GM21423 (cell line): ENCODE measurements around the gene UBE3C.
"Not testable (repeated sequence)": the region's sequence is repeated elsewhere in the genome, so short reads cannot be mapped to it uniquely, and the experiment has no call there.

Source experiments
- ATAC-seq: cut with Tn5 transposase; IDR thresholded peaks from one replicate; pipeline ENCODE4 v1.9.1; 2021; ENCODE audit warnings: mild to moderate bottlenecking, moderate library complexity; ENCODE audit not compliant: unreplicated experiment

The UBE3C gene

DNA sequence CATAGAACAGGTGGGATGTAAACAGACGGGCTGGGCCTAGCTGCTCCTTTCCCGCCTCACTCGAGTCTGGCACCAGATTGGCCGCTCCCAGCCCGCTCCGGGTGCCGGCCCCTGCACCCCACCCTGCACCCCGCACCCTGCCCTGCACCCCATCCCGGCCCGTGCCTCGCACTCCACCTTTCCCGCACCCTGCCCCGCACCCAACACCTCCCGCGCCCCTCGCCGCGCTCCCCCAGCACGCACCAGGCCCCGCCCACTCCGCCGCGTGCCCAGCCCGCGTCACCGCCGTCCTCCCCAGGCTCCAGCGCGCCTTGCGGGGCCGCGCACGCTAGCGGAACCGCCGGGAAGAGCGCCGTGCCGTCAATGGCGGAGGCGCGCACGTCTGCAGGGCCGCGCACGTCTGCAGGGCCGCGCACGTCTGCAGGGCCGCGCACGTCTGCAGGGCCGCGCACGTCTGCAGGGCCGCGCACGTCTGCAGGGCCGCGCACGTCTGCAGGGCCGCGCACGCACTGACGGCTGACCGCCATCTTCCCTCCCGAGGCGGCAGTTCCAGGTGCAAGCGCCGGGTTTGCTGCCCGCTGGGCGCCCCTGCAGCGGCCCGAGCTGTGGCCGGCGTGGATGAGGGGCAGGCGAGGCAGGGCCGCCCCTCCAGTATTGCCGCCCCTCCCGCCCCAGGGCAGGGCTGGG lies at the start of gene UBE3C:
UBE3C (plus strand) TSS at position 503 of the 687 bp plus-strand sequence. CDS start 347 bp downstream, outside the sequence.
- ATAC-seq: peak; percentile 83

DNA sequence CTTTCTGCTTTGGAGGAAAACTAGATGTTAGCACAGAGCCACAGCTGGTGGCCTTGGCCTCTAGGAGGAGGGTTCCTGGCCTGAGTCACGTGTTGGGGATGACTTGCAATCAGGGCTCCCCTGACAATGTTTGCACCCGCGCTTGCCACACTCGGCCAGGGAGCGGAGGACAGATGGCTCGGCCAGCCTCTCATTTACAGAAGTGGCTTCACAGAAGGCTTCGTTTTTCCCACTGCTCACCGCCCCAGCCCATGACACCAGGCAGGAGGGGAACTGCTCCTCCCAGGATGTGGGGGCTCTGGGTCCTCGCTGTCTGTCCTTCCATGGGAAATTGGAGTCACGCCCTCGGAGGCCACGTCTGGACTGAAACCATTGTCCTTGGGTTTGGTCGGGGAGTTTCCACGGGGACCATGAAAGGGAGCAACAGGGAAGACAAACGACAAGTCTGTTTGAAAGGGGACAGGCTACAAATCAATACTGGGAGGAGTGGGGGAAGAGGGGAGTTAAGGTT lies 49.6 kb upstream of the UBE3C start:
- no peak for ATAC-seq

DNA sequence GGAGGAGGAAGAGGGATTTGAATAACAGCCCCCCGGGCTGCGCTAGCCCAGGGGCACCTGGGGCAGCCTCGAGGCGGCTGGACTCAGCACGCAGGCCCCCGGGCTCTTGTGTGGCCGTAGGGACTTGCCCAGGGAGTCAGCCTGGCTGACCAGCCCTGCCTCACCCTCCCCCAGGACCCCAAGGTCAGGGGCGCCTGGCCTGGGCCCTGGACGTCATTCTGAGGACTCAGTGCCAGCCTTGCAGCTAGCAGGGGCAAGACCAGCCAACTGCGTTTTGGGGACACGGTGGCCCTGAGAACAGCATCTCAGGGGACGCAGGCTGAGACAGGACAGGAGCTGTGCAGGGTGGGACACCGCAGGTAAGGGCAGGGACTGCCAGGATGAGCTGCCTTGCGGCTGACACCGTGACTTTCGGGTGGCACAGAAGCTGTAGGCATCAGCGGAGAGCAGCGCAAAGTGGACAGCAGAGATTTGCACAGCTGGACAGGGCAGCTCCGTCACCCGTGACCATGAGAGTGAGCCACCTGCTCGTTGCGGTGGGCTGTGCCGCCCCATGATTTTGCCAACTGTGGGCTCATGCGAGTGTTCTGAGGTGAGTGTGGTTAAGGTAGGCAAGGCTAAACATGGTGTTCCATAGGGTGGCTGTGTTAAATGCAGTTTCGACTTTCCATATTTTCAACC lies 48.1 kb upstream of the UBE3C start:
- no peak for ATAC-seq

DNA sequence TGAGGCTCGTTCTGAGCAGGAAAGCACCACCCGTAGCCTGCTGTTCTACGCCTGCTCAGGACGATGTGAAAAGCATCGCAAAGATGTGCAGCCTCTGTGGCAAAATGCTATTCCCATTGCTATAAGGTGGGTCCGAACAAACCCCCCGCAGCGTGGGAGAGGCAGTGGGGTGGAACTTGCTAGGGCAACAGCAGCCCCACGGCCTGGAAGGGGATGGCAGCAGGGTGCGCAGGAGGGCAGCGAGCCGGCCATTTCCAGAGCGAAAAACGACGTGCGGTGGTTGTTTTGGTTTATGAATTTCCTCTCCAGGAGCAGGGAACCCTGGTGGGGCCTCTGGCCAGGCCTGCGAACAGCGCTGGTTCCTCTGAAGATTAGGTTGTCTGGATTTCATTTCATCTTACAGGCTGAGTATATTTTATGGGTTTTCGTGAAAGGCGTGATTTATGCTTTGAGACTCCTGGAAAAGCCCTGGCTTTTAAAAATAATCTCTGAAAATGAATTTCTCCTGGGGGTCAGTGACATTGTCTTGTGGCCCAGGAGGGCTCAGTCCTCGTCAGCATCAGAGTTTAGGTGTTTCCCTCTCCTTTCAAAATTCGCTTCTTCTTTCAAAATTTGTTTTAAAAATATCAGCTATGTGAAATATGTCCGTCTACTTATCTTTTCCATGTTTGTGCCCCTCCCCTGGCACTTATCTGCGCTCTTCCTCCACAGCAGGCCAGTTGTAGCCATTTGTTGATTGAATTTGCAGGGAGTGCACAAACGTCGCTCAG lies 42.3 kb upstream of the UBE3C start:
- no peak for ATAC-seq

DNA sequence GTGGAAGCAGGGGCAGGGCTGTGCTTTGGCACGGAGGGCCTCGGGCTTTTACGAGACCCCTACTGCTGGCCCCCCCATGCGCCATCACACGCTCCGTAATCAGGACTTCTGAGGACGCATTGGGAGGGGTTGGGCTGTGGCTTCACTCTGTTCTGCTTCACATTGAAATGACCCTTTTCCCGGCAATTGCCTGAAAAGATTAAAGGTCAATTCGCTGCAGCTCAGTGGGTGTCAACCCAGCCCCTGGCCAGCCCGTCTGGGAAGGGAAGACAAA lies 41.7 kb upstream of the UBE3C start:
- ATAC-seq: no peak

DNA sequence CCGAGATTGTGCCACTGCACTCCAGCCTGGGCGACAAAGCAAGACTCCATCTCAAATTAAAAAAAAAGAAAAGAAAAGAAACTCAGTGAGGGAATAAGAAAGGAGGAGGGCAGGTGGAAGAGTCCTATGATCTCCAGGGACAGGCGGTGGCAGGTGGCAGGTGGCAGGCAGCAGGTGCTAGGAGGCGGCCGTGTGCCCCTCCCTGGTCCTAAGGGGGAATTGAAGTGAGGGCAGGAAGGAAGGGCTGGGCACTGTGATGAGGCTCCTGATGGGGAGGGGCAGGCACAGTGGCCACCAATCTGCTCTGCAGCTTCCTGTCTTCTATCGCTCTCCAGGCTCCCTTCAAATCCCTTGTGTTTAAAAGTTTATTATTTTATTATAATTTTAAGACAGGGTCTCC lies 41.2 kb upstream of the UBE3C start:
- no peak for ATAC-seq

DNA sequence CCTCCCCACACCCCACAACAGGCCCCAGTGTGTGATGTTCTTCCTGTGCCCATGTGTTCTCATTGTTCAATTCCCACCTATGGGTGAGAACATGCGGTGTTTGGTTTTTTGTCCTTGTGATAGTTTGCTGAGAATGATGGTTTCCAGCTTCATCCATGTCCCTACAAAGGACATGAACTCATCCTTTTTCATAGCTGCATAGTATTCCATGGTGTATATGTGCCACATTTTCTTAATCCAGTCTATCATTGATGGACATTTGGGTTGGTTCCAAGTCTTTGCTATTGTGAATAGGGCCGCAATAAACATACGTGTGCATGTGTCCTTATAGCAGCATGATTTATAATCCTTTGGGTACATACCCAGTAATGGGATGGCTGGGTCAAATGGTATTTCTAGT lies 38.7 kb upstream of the UBE3C start:
- ATAC-seq: not testable (repeated sequence)

DNA sequence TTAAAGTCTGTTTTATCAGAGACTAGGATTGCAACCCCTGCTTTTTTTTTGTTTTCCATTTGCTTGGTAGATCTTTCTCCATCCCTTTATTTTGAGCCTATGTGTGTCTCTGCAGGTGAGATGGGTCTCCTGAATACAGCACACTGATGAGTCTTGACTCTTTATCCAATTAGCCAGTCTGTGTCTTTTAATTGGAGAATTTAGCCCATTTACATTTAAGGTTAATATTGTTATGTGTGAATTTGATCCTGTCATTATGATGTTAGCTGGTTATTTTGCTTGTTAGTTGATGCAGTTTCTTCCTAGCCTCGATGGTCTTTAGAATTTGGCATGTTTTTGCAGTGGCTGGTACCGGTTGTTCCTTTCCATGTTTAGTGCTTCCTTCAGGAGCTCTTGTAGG lies 35.1 kb upstream of the UBE3C start:
- ATAC-seq: not testable (repeated sequence)

DNA sequence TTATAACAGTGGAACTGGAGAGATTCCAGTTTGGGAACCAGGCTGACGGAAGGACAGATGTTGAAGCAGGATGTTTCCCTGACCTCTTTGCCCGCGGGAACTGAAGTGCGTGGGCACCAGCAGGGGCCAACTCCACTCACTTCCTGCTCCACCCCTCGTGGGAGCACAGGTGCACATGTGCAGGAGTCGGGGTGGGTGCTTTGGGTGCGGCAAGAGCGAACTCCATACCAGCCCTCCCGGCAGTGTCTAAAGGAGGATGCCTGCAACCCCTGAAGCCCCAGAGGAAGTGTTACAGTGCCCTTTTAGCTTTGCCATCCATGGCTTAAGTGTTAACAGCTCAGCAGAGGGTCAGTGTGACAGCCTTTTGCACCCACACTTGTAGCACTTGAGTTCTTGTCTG lies 27.4 kb upstream of the UBE3C start:
- no peak for ATAC-seq

DNA sequence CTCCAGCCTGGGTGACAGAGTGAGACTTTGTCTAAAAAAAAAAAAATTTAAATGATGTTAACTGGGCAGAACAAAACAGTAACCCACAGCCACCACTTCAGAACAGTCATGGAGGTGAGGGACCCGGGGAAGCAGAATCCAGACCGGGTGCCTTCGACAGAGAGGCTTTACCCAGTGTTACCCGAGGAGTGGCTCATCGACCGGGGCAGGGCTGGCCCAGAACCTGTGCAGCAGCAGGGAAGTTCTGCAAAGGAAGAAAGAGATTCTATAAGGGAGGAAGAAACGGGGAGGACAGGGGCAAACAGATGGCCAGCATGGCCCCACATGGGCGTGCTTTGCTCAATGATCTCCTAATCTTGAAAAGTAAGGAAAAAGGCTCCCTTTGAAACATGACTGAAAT lies 26.0 kb upstream of the UBE3C start:
- ATAC-seq: no peak

DNA sequence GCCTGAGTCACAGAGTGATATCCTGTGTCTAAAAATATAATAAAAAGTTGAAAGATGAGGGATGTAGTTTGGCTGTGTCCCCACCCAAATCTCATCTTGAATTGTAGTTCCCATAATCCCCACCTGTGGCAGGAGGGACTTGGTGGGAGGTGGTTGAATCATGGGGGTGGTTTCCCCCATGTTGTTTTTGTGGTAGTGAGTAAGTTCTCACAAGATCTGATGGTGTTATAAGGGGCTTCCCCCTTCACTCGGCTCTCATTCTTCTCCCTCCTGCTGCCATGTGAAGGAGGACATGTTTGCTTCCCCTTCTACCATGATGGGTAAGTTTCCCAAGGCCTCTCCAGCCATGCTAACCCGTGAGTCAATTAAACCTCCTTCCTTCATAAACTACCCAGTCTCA lies 25.1 kb upstream of the UBE3C start:
- ATAC-seq: no peak

DNA sequence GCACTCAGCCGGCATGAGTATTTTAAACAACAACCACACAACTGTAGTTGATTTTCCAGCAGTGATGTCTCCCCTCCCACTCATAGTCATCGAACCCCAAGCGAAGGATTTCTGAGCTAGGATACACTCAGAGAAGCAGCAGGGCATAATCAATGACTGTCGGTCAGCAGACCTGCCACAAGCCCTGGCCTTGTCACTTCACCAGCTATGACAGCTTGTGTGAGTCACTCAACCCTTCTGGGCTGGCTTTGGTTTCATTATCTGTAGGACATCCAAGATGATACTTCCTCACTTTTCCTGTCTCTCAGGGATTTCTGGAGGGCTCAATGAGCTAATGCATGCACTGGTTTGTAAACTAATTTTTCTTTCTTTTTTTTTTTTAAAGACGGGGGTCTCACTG lies 22.0 kb upstream of the UBE3C start:
- ATAC-seq: no peak

DNA sequence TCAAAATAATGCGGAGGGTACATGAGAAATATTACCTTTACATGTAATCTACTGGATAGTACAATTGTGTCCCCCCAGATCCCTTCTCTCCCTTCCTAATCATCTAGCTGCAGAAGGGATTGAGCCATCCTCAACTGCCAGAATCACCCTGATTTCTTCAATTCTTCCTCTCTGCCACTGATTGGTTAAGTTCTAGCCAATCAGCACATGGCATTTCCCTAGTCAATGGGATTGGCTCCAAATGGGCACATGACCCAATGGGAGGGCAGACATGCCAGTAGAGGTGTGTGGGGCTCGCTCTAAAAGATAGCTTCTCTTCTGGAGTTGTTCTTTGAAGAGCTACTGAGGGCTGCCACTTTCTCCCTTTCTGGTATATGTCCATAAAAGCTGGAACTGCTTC lies 20.9 kb upstream of the UBE3C start:
- ATAC-seq: no peak

DNA sequence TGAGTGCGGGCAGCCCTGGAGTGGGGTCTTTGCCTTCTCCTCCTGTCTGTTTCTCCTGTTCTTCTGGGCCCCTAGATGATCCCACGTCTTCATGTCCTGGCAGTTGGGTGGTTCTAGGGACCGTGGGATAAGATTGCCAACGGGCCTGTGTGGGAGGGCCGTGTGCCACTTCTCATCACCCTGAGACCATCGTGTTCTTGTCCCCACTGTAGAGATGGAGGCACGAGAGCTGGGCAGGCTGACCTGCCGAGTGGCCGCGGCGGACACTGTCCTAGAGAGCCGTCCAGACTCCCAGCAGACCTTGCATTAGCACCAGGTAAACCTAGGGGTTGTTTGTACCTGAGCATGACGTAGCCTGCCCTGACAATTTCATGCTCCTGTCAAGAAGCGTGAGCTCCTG lies 18.5 kb upstream of the UBE3C start:
- no peak for ATAC-seq

DNA sequence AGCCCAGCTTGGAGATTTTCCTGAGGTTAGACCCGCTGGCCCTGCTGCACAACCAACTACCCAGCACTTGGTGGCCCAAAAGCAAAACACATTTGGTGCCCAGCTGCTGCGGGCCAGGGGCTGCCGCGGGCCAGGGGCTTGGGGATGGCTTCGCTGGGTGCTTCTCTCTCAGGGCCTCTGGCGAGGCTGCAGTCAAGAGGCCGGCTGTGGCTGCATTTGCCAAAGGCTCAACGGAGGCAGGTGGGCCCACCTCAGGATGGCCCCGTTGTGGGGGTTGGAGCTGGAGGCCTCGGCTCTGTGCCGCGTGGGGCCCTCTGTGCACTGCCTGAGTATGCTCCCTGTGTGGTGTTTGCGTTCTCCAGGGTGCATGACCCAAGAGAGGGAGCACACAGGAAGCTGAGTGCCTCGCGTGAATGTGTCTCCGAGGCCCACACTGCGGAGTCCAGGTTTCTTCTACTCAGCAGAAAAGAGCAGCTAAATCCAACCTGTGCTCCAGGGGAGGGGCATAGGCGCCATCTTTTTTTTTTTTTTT lies 17.5 kb upstream of the UBE3C start:
- ATAC-seq: no peak

DNA sequence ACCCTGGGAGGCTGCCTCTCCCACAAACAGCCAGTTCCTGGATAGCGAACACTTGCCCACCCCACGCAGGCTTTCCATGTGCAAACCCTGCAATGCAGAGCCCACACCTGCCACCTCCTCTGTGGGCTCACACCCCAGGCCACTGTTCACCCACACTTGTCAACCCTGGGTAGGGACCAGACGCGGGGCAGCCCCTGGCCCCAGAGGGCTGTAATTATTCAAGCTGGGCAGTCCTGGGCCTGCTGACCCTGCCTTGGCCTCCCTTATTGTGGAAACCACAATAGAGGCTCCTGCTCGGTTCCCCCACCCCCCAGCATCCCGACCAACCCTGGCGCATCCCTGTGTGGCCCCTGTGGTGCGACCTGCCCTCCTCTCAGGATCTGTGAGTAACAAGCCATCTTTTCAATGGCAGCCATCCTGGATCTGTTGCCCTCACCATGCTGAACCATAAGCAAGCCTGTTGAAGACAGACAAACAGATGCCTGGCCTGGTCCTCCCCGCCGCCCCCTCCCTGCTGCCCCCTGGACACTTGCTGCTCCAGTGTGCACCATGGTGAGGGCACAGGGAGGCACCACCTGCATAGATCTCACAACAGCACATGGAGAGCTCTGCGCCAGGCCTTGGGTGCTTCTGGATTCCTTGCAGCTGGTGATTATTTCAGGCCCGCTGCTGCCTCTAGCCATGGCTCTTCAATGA lies 15.8 kb upstream of the UBE3C start:
- no peak for ATAC-seq

DNA sequence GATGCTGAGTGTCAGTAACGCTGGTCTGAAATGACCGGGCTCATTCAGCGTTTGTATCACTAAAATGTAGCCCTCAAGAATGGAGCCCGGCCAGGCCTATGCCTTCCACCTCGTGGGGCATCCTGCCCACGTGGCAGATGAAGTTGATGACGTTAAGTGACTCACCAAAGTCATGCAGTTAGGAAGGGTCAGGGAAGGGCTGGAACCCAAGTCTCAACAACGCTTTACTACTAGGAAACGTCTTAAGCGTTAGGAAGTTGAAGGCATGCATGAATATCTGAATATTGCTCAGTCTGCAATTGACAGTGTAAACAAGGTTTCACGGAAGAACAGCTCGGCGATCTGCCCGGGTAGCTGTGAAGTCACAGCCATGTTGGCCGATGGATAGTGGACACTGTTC lies 14.0 kb upstream of the UBE3C start:
- ATAC-seq: no peak

DNA sequence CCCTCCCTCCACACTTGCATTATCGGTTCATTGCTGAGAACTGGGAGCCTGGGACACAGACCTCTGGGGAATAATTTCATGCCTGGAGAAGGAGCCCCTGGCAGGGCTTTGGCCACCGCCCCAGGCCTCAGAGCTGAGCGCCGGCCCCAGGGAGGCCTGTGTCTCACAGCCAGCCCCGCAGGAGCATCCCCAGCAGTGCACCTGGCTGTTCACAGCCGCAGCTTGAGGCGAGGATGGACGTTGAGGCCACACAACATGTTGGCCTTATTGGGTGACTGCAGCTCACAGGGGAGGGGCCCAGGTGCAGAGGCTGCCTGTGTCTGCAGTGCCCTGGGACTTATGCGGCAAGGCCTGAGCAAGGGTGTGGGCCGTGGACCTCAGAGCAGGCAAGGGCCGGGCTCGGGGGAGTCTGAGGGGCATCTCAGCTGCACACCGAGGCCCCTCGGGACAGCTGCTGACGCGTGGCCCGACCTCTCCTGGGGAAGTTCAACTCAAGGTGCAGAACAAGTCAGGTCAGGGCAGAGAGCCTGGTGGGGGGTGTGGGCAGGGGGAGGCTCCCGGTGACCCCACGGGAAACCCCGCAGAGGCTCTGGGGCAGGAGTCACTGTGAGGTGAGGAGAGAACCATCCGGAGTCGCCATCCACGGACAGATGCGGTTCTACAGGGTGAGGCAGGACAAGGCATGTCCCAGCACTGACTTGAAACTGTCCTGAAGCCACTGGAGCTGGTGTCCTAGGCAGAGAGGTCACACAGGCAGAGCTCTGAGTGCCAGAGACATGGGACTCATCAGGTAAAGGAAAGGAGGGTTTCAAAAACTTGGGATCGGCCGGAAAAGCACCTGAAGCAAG lies 13.1 kb upstream of the UBE3C start:
- no peak for ATAC-seq

DNA sequence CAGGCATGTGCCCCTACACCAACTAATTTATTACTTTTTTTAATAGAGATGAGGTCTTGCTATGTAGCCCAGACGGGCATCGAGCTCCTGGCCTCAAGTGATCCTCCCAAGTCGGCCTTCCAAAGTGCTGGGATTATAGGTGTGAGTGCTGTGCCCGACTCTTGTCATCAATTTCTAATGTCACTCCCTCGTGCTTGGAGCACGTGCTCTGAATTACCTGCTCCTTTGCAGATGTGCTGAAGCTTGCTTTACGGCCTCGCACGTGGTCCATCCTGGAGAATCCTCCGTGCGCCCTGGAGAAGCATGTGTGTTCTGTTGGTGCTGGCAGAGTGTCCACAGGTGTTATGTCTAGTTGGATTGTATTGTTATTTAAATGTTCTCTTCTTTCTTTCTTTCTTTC lies 11.8 kb upstream of the UBE3C start:
- ATAC-seq: no peak

DNA sequence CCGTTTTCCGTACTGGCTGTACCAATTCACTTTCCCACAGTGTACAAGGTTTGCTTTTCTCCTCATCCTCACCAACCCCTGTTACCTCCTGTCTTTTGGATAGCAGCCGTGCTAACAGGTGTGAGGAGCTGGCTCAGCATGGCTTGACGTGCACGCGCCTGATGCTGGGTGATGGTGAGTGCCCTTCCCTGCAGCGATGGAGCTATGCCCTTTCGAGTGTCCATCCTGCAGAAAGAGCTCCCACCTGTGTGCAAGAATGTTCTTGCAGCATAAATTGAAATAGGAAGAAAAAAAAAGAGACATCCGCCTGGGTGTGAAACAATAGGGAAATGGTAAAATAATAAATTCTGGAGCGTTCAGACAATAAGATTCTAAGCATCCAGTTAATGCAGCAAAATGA lies 9.5 kb upstream of the UBE3C start:
- ATAC-seq: no peak
